Cardiac muscle cell (in vitro differentiated cells and primary cell): ENCODE results near the gene ATP2B2. TPM values are rescaled to one million over a fixed set of nuclear protein-coding genes. Genes with fewer than 3 reads are reported as not detected.
A peak's percentile ranks its signal among the peaks of the same experiment; 100 is the strongest.

Experiments used
- DNase-seq, 2 donors: peaks; one replicate each; pipeline versions ENCODE4 v3.0.0 to v3.0.0-alpha.2; 2010 to 2017; ENCODE audit warnings: low read depth in 1 of 2, low spot score in 1 of 2
- H3K27ac ChIP-seq: fragments of 200-600 bp; sonication (generic); 2 replicates; pipeline ENCODE4 v1.5.1; 2016
- H3K27me3 ChIP-seq: fragments of 200-600 bp; sonication (generic); 2 replicates; pipeline ENCODE4 v1.6.0; 2016; ENCODE audit warnings: control low read depth
- H3K36me3 ChIP-seq: fragments of 200-600 bp; sonication (generic); 2 replicates; pipeline ENCODE4 v1.5.1; 2016; ENCODE audit warnings: control low read depth
- H3K4me1 ChIP-seq: fragments of 200-600 bp; sonication (generic); 2 replicates; pipeline ENCODE4 v1.8.1; 2017; ENCODE audit warnings: low read depth, mild to moderate bottlenecking, mixed run types
- H3K4me3 ChIP-seq: fragments of 200-600 bp; sonication (generic); 2 replicates; pipeline ENCODE4 v1.5.1; 2016; ENCODE audit warnings: mild to moderate bottlenecking
- H3K9me3 ChIP-seq: fragments of 200-600 bp; sonication (generic); 2 replicates; pipeline ENCODE4 v1.5.1; 2017; ENCODE audit warnings: low read depth, mild to moderate bottlenecking, control low read depth
- polyA plus RNA-seq: library from polyadenylated mRNA; unstranded; fragments of >200 nt; fragmentation: Nextera tagmentation; extraction: Ambion mirVana; gene quantifications from 2 replicates; pipeline ENCODE4 v1.2.1, GENCODE V29; 2016
- total RNA-seq: library from RNA; depleted of rRNA; stranded (reverse); fragments of >200 nt; gene quantifications from 2 replicates; pipeline ENCODE4 v1.2.3, GENCODE V29; 2016
- TF ChIP-seq, protein P1 (sequence below): IDR thresholded peaks from 2 replicates; pipeline ENCODE4 v1.5.1; 2012; ENCODE audit warnings: low read depth, mild to moderate bottlenecking, low read length

The ATP2B2 gene
- total and polyA plus RNA-seq, 2 experiments from 2014 or later = 0.22 to 0.77 TPM

- no peaks in the 10 kb centered on the region for H3K27me3 ChIP-seq
- H3K36me3 ChIP-seq = no peaks in the 10 kb centered on the region
- DNase-seq = no peak
- no peak overlapping the region for H3K27ac ChIP-seq
- H3K4me3 ChIP-seq = no peak overlapping the region
- no peaks in the 10 kb centered on the region for H3K4me1 ChIP-seq
- no peaks in the 10 kb centered on the region for H3K9me3 ChIP-seq
- TF ChIP-seq, protein P1, sequence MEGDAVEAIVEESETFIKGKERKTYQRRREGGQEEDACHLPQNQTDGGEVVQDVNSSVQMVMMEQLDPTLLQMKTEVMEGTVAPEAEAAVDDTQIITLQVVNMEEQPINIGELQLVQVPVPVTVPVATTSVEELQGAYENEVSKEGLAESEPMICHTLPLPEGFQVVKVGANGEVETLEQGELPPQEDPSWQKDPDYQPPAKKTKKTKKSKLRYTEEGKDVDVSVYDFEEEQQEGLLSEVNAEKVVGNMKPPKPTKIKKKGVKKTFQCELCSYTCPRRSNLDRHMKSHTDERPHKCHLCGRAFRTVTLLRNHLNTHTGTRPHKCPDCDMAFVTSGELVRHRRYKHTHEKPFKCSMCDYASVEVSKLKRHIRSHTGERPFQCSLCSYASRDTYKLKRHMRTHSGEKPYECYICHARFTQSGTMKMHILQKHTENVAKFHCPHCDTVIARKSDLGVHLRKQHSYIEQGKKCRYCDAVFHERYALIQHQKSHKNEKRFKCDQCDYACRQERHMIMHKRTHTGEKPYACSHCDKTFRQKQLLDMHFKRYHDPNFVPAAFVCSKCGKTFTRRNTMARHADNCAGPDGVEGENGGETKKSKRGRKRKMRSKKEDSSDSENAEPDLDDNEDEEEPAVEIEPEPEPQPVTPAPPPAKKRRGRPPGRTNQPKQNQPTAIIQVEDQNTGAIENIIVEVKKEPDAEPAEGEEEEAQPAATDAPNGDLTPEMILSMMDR = no peak
Measured at GRCh38 chr3:10358309-10358980, 146.9 kb downstream of the ATP2B2 start.

GRCh38 chr3:10357592-10358308, 147.6 kb downstream of the ATP2B2 start:
- no peaks in the 10 kb centered on the region for H3K4me1 ChIP-seq
- H3K9me3 ChIP-seq = no peaks in the 10 kb centered on the region
- TF ChIP-seq, protein P1 = no peak
- H3K36me3 ChIP-seq = no peaks in the 10 kb centered on the region
- no peak overlapping the region for H3K27ac ChIP-seq
- no peaks in the 10 kb centered on the region for H3K27me3 ChIP-seq
- peak in 1 of 2 donors; percentile 94 for DNase-seq
- no peak overlapping the region for H3K4me3 ChIP-seq

GRCh38 chr3:10357095-10357494, 148.3 kb downstream of the ATP2B2 start:
- H3K4me1 ChIP-seq = no peaks in the 10 kb centered on the region
- no peaks in the 10 kb centered on the region for H3K9me3 ChIP-seq
- H3K4me3 ChIP-seq = no peak overlapping the region
- H3K27ac ChIP-seq = no peak overlapping the region
- no peaks in the 10 kb centered on the region for H3K36me3 ChIP-seq
- H3K27me3 ChIP-seq = no peaks in the 10 kb centered on the region
- TF ChIP-seq, protein P1 = no peak
- DNase-seq = no peak

DNA sequence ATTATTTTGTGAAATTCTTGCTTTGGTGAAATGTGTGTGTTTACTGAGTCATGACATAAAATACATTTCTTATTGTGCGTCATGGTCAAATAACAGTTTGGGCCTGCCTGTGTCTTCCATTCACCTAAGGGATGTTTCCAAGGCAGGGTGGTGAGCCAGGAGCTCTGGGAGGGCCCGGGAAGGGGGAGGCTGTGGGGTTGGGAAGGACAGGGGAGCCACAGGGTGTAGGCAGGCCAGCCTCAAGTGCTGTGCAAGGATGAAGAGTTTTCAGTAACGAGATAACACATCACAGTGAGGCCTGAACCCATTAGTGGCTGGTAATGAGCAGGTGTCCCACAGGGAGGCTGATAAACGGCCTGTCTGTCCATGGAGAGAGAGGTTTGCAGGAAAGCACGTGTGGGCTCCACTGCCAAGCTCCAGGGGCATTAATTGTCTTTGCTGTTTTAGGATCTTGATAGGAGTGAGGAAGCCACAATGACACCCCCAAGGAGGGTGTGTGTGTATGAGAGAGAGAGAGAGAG, 148.9 kb downstream of the ATP2B2 start:
- Histone ChIP-seq H3K4me3 (no peak overlapping the region), H3K27me3 (no peaks in the 10 kb centered on the region), H3K4me1 (no peaks in the 10 kb centered on the region), H3K27ac (no peak overlapping the region), H3K36me3 (no peaks in the 10 kb centered on the region), H3K9me3 (no peaks in the 10 kb centered on the region)
- TF ChIP-seq, protein P1 = no peak
- DNase-seq = no peak

DNA sequence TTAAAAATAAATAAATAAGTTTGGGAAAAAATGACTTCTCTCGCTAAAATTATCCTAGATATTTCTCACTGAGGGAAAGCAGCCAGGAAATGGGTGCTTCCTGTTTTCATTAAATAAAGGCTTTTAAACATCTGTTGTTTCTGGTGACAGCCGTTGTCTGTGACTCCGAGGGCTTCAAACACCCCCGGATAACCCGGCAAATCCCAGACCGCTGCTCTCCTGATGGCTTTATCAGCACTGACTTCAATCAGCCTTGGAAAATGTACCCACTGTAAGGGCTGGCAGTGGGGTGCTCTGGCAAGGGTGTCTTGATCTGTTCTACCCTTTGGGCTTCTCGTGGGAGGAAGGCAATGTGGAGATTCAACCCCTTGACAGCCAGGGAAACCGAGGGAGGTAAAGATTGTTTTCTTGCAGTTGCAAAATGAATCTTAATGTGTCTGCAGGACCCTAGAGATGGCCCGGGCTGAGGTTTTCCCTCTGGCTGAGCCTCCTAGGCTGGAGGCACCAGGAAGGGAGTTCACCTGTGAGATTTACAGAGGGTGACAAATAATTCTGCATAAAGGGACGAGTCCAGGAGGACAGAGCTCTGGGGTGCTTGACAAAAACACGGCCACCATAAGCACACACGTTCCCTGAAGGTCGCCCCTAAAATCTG, 150.9 kb downstream of the ATP2B2 start:
- H3K4me1 ChIP-seq = no peaks in the 10 kb centered on the region
- TF ChIP-seq, protein P1 = no peak
- no peak overlapping the region for H3K27ac ChIP-seq
- no peaks in the 10 kb centered on the region for H3K9me3 ChIP-seq
- DNase-seq = no peak
- H3K27me3 ChIP-seq = no peaks in the 10 kb centered on the region
- no peak overlapping the region for H3K4me3 ChIP-seq
- H3K36me3 ChIP-seq = no peaks in the 10 kb centered on the region
